H1 (cell line): ENCODE results near the gene ST3GAL3. TPM values are rescaled to one million over a fixed set of nuclear protein-coding genes. Genes with fewer than 3 reads are reported as not detected.

Source experiments
- RNF2 ChIP-seq: fragments of 200-900, 300-1000 bp; sonication (generic); IDR thresholded peaks from 2 replicates; pipeline ENCODE4 v1.7.1; 2016; ENCODE audit warnings: borderline replicate concordance, low read depth, mild to moderate bottlenecking, antibody characterized with exemption, low read length; ENCODE audit not compliant: poor library complexity, severe bottlenecking; ENCODE audit errors: missing control alignments
- polyA plus RNA-seq, 7 experiments: library from polyadenylated mRNA; depleted of rRNA in 3 of 7; stranded (reverse) in 5 of 7; unstranded in 2 of 7; fragments of >200 nt in 5 of 7; fragments of 200-250 nt in 2 of 7; gene quantifications; 1 replicate in 5 of 7; 2 replicates in 1 of 7; 4 replicates in 1 of 7; pipeline versions ENCODE4 v1.2.1 to v1.2.3, GENCODE V29; 2011 to 2013; ENCODE audit warnings: missing spikeins in 2 of 7, mixed read lengths in 2 of 7
- total RNA-seq: library from RNA; stranded (reverse); fragmentation: NEBNext Ultra II Directional; extraction: Animal tissue kit (Norgen Biotek cat#: 25700); gene quantifications from 2 replicates; pipeline ENCODE4 v1.2.1, GENCODE V29; 2021

ST3GAL3 gene
- total and polyA plus RNA-seq, 2 of the 8 experiments (the other 6 are each of a cell fraction or from before 2014, with no cell fraction given): 6.8 to 7.0 TPM

DNA sequence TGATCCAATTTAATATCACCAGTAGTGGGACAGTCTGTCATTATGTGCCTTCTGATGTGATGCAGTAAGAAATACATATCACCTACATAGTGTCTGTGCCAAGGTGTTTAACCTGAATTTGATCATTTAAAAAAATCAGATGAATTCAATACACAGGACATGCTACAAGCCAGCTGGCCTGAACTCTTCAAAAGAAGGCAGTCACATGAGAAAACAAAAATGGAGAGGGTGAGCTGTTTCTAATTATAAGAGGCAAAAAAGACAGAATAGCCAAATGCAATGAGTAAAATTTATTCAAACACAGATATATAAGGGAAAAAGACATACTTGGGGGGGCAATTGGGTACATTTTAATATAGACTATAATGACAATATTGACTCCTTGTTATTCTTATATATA, 66.5 kb downstream of the ST3GAL3 start (continued):
- TF ChIP-seq RNF2: no peak
